Breast epithelium (tissue), 4 donors: Measurements from ENCODE around the gene OGG1. TPM values are rescaled to one million over a fixed set of nuclear protein-coding genes. Genes with fewer than 3 reads are reported as not detected.
A peak's percentile ranks its signal among the peaks of the same experiment; 100 is the strongest.

Experiments used
- DNase-seq, 2 donors: peaks; one replicate each; pipeline ENCODE4 v3.0.0-alpha.2; 2019; ENCODE audit warnings: low spot score in 2 of 2
- H3K27ac ChIP-seq, 2 donors: fragments of 200-600 bp; sonication (generic) in 1 of 2; one replicate each; pipeline ENCODE4 v1.5.1; 2016 to 2019; ENCODE audit warnings: mild to moderate bottlenecking in 1 of 2
- H3K27me3 ChIP-seq, 2 donors: fragments of 200-600 bp; sonication (generic) in 1 of 2; one replicate each; pipeline versions ENCODE4 v1.5.1 to v1.6.0; 2017 to 2019; ENCODE audit warnings: control low read depth in 1 of 2, mild to moderate bottlenecking in 1 of 2
- H3K36me3 ChIP-seq: fragments of 200-600 bp; one replicate; pipeline ENCODE4 v1.5.1; 2019
- H3K4me1 ChIP-seq, 2 donors: fragments of 200-600 bp; sonication (generic); one replicate each; pipeline ENCODE4 v1.5.1; 2016 to 2019; ENCODE audit warnings: control low read depth in 1 of 2
- H3K4me3 ChIP-seq, 3 donors: fragments of 200-600 bp; sonication (generic); 1 replicate in 2 of 3; 2 replicates in 1 of 3; pipeline ENCODE4 v1.5.1; 2016 to 2019; ENCODE audit warnings: mild to moderate bottlenecking in 3 of 3, moderate library complexity in 2 of 3
- H3K9me3 ChIP-seq, 2 donors: fragments of 200-600 bp; sonication (generic) in 1 of 2; one replicate each; pipeline ENCODE4 v1.5.1; 2016 to 2019; ENCODE audit warnings: control low read depth in 1 of 2
- CTCF ChIP-seq, 3 donors: fragments of 450-650 bp; IDR thresholded peaks; one replicate each; pipeline ENCODE4 v1.5.1; 2016 to 2017; ENCODE audit warnings: antibody characterized with exemption in 3 of 3, mild to moderate bottlenecking in 3 of 3, moderate library complexity in 3 of 3
- POLR2A ChIP-seq: fragments of 450-650 bp; IDR thresholded peaks from one replicate; pipeline ENCODE4 v1.6.1; 2016; ENCODE audit warnings: antibody characterized with exemption, mild to moderate bottlenecking, moderate library complexity
- POLR2AphosphoS5 ChIP-seq, 3 donors: sonication (generic); formaldehyde crosslinking; IDR thresholded peaks; one replicate each; pipeline ENCODE4 v1.6.1; 2017; ENCODE audit warnings: antibody characterized with exemption in 3 of 3
- intact Hi-C: fragments of 100-400 bp; cut with DNase I; formaldehyde crosslinking; loops from one replicate; pipeline ENCODE4 v1.15.1; 2023; ENCODE audit warnings: low total_unique reads
- total RNA-seq, 3 donors: library from RNA; depleted of rRNA; stranded (reverse); fragments of >200 nt; gene quantifications; one replicate each; pipeline ENCODE4 v1.1.0, GENCODE V29; 2016

The OGG1 gene
- total RNA-seq = 10 to 100 TPM; 21.3 to 33.4 (median 23.3) TPM

- Histone ChIP-seq H3K9me3 (no peaks in the 10 kb centered on the region), H3K4me3 (peak within 1 kb of the TSS; percentile 56 to 88 (median 69)), H3K27ac (peak within 1 kb of the TSS; percentile 87 to 94), H3K27me3 (no peaks in the 10 kb centered on the region), H3K36me3 (peaks cover 7% of the 10 kb centered on the region), H3K4me1 (peaks cover 0 to 14% of the 10 kb centered on the region in 2 donors)
- intact Hi-C loops = no loop called here
- TF ChIP-seq POLR2AphosphoS5 (IDR thresholded peaks at IDR 0.05) (peak; percentile 20 to 36 (median 33)), POLR2A (no peak), CTCF (IDR thresholded peaks at IDR 0.05) (no peak)
- peak; percentile 96 to 97 for DNase-seq
Measured at GRCh38 chr3:9749645-9750555, at the start of gene OGG1. OGG1 (plus strand) TSS chr3:9749952; CDS start chr3:9750287, 335 bp downstream.

- TF ChIP-seq POLR2AphosphoS5 (IDR thresholded peaks at IDR 0.05) (no peak), POLR2A (no peak), CTCF (IDR thresholded peaks at IDR 0.05) (no peak)
- DNase-seq = peak in 1 of 2 donors; percentile 25
- no peaks in the 10 kb centered on the region for H3K27me3 ChIP-seq
- H3K36me3 ChIP-seq = peaks cover 14% of the 10 kb centered on the region
- no peaks in the 10 kb centered on the region for H3K9me3 ChIP-seq
- H3K4me1 ChIP-seq = peaks cover 0 to 9% of the 10 kb centered on the region in 2 donors
- H3K4me3 ChIP-seq = no peak overlapping the region
- H3K27ac ChIP-seq = peak overlapping the region in 1 of 2 donors; percentile 52
- intact Hi-C loops = no loop called here
Measured at GRCh38 chr3:9700536-9700935, 49.2 kb upstream of the OGG1 start.

GRCh38 chr3:9701006-9701405 is 48.7 kb upstream of the OGG1 start:
- H3K27me3 ChIP-seq = no peaks in the 10 kb centered on the region
- no peak overlapping the region for H3K27ac ChIP-seq
- no peak for TF ChIP-seq CTCF (IDR thresholded peaks at IDR 0.05)
- intact Hi-C loops = no loop called here
- no peak overlapping the region for H3K4me3 ChIP-seq
- DNase-seq = no peak
- no peaks in the 10 kb centered on the region for H3K9me3 ChIP-seq
- peaks cover 0 to 9% of the 10 kb centered on the region in 2 donors for H3K4me1 ChIP-seq
- H3K36me3 ChIP-seq = peaks cover 14% of the 10 kb centered on the region

- DNase-seq = no peak
- no peak overlapping the region for H3K4me3 ChIP-seq
- no peak overlapping the region for H3K27ac ChIP-seq
- intact Hi-C loops = no loop called here
- no peaks in the 10 kb centered on the region for H3K9me3 ChIP-seq
- TF ChIP-seq POLR2A = no peak
- no peak for TF ChIP-seq CTCF (IDR thresholded peaks at IDR 0.05)
- TF ChIP-seq POLR2AphosphoS5 (IDR thresholded peaks at IDR 0.05) = no peak
- no peaks in the 10 kb centered on the region for H3K27me3 ChIP-seq
- H3K36me3 ChIP-seq = peaks cover 12% of the 10 kb centered on the region
- H3K4me1 ChIP-seq = peaks cover 0 to 9% of the 10 kb centered on the region in 2 donors
Measured at GRCh38 chr3:9701711-9702110, 48.0 kb upstream of the OGG1 start.

GRCh38 chr3:9703240-9703639 is 46.5 kb upstream of the OGG1 start:
- intact Hi-C loops = no loop called here
- TF ChIP-seq POLR2AphosphoS5 (IDR thresholded peaks at IDR 0.05) = no peak
- no peak for TF ChIP-seq CTCF (IDR thresholded peaks at IDR 0.05)
- TF ChIP-seq POLR2A = no peak
- H3K36me3 ChIP-seq = peaks cover 5% of the 10 kb centered on the region
- H3K27ac ChIP-seq = no peak overlapping the region
- DNase-seq = no peak
- peaks cover 0 to 9% of the 10 kb centered on the region in 2 donors for H3K4me1 ChIP-seq
- no peaks in the 10 kb centered on the region for H3K9me3 ChIP-seq
- no peaks in the 10 kb centered on the region for H3K27me3 ChIP-seq
- peak overlapping the region in 1 of 3 donors; percentile 60 for H3K4me3 ChIP-seq
